IPS-15b (cell line): ENCODE results near the gene NAPEPLD.
"Not testable (repeated sequence)": the region's sequence is repeated elsewhere in the genome, so short reads cannot be mapped to it uniquely, and the experiment has no call there.

Experiments
- H3K27me3 ChIP-seq: one replicate; pipeline ENCODE4 v1.6.1; 2013; ENCODE audit warnings: low read length; ENCODE audit not compliant: control insufficient read depth, insufficient read depth
- H3K36me3 ChIP-seq: one replicate; pipeline ENCODE4 v1.6.1; 2013; ENCODE audit warnings: low read length; ENCODE audit not compliant: control insufficient read depth, insufficient read depth
- H3K4me1 ChIP-seq: one replicate; pipeline ENCODE4 v1.6.1; 2013; ENCODE audit warnings: mild to moderate bottlenecking, low read length; ENCODE audit not compliant: control insufficient read depth, insufficient read depth
- H3K4me3 ChIP-seq: one replicate; pipeline ENCODE4 v1.5.1; 2013; ENCODE audit warnings: low read depth, low read length
- H3K9ac ChIP-seq: one replicate; pipeline ENCODE4 v1.6.1; 2013; ENCODE audit warnings: low read depth, mild to moderate bottlenecking, low read length
- H3K9me3 ChIP-seq: one replicate; pipeline ENCODE4 v1.6.1; 2013; ENCODE audit warnings: mild to moderate bottlenecking, low read length; ENCODE audit not compliant: control insufficient read depth, insufficient read depth

Gene NAPEPLD

DNA sequence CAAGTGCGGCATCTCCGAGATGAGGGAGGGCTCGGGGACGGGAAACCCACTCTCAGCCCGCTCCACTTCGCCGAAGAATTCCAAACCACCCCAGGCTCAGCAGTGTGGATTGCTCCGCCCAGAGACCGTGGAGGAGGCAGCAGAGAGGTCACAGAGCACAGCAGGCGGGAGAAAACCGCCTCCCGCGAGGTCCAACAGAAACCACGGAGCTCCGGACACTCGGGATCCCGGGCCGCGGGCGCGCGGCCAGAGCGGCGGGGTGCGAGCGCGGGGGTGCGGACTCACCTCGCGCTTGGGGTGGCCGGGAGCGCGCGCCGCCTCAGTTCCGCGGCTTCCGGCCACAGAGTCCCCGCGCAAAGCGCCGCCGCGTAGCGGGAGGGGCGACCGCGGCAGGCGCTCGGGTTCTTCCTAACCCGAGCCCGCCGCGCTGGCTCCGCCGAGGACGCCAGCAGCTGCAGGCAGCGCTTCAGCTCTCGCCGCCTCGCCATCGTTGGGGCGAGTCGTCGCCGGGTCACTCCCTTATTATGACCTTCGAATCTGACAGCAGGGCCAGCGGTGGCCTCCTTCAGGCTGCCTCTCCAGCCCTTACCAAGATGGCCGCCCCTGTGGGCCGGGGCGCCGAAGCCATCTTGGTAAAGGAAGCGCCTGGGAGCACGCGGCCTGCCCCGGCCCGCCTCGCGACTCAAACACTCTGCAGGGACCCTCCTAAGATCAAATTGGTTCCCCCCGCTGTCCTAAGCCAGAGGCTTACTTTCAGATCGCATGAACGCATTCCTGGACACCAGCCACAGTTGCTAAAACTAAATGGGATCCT lies at the start of gene NAPEPLD:
Gene NAPEPLD, minus strand, starts transcription at position 106 of the 814 bp plus-strand sequence. CDS start 20,323 bp downstream, outside the sequence.
- Histone ChIP-seq H3K36me3 (no peaks in the 10 kb centered on the region), H3K4me1 (no peaks in the 10 kb centered on the region), H3K27me3 (no peaks in the 10 kb centered on the region), H3K9me3 (no peaks in the 10 kb centered on the region), H3K9ac (peak within 1 kb of the TSS; percentile 95), H3K4me3 (peak within 1 kb of the TSS; percentile 85)

- not testable (repeated sequence) for H3K9me3 ChIP-seq, H3K27me3 ChIP-seq, H3K36me3 ChIP-seq, H3K4me3 ChIP-seq, H3K9ac ChIP-seq, H3K4me1 ChIP-seq
Observed at GRCh38 chr7:103198079-103198478, 49.2 kb upstream of the NAPEPLD start.

DNA sequence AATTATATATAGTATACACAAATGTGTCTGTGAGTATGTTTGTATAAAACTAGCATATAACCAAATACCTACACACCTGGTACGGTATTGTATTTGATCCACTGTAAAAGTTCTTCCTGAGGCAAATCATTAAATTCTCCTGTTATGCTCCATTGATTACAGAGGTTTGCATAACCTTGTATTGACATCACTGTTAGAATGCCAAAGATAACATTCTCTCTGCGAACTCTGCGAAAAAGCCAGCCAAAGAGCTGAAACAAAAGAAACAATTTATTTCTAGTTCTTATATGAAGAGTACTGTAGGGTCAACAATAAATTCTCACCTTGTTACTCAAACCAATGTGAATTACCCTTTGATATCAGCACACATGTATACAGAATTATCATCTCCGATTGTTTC lies 46.5 kb upstream of the NAPEPLD start:
- not testable (repeated sequence) for H3K4me3 ChIP-seq, H3K27me3 ChIP-seq, H3K4me1 ChIP-seq, H3K36me3 ChIP-seq, H3K9ac ChIP-seq, H3K9me3 ChIP-seq

GRCh38 chr7:103172415-103173146 lies 23.7 kb upstream of the NAPEPLD start:
- H3K4me1 ChIP-seq, H3K9me3 ChIP-seq, H3K36me3 ChIP-seq, H3K27me3 ChIP-seq, H3K9ac ChIP-seq, H3K4me3 ChIP-seq: not testable (repeated sequence)

- H3K4me3 ChIP-seq, H3K9me3 ChIP-seq, H3K27me3 ChIP-seq, H3K9ac ChIP-seq, H3K4me1 ChIP-seq, H3K36me3 ChIP-seq: not testable (repeated sequence)
Observed at GRCh38 chr7:103171695-103172414, 23.0 kb upstream of the NAPEPLD start.

DNA sequence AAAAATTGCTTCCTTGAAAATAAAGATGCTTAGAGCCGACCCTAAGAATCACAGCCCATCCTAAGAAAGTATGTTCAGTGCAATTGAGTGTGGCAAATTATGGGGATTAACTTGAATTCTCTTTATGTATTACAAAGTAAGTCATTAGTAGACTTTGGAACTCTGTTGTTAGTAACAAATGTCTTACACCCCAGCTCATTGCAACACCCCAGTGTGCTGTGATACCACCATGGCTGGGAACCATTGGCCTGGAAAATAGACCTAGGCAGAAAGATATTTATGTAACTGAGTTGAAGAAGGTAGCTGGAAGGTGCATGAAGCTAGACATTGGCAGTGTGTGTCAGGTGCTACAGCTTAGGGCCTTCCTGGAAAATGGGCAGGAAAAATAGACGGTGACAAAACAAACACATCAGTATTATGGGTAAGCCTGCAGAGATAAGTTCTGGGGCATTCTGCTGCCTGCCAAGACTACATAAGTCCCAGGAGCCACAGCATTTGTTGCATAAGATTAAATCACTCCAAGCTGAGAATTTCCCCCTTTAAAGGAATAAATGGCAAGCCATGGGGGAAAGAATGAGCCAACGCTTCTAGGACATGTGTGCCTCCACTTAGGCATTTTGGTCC lies 18.1 kb upstream of the NAPEPLD start:
- H3K9ac ChIP-seq = not testable (repeated sequence)

DNA sequence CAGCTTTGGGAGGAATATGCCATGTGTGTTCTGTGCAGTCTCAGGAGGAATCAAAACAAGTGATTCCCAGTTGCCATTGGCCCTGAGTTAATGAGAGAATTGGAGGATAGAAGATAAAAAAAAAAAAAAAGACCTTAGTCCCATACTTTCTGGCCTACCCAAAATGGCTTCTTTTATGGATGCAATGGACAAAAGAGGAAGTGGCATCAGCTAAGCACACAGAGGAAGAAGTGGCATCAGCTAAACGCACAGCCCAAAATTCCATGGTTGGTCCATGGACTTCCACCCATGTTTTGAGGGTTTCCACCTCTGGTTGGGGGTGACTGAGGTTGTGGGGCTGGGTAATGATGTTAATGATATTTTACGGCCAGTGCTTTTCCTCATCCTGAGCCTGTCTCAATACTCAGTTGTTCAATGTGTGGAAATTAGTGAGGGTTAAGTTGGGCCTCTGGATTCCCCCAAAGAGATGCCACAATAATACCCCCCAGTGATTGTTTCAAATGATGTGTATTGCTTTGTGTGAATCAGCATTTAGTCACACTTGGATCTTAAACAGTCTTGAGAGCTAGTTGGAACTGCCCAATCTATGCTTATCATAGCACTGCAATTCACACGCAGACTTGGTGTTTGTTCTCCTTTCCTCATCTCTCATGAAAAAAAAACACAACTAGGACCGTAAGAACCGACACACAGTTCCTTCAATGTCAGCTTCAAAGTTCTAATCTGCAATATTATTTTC lies 14.4 kb upstream of the NAPEPLD start:
- H3K9me3 ChIP-seq, H3K27me3 ChIP-seq, H3K36me3 ChIP-seq, H3K4me1 ChIP-seq, H3K9ac ChIP-seq, H3K4me3 ChIP-seq: not testable (repeated sequence)

More for the DNA sequence above, 18.1 kb upstream of the NAPEPLD start:
- H3K4me3 ChIP-seq, H3K27me3 ChIP-seq, H3K9me3 ChIP-seq, H3K4me1 ChIP-seq, H3K36me3 ChIP-seq: not testable (repeated sequence)

GRCh38 chr7:103162641-103163040 lies 13.7 kb upstream of the NAPEPLD start:
- H3K36me3 ChIP-seq, H3K27me3 ChIP-seq, H3K9ac ChIP-seq, H3K4me1 ChIP-seq, H3K4me3 ChIP-seq, H3K9me3 ChIP-seq: not testable (repeated sequence)

DNA sequence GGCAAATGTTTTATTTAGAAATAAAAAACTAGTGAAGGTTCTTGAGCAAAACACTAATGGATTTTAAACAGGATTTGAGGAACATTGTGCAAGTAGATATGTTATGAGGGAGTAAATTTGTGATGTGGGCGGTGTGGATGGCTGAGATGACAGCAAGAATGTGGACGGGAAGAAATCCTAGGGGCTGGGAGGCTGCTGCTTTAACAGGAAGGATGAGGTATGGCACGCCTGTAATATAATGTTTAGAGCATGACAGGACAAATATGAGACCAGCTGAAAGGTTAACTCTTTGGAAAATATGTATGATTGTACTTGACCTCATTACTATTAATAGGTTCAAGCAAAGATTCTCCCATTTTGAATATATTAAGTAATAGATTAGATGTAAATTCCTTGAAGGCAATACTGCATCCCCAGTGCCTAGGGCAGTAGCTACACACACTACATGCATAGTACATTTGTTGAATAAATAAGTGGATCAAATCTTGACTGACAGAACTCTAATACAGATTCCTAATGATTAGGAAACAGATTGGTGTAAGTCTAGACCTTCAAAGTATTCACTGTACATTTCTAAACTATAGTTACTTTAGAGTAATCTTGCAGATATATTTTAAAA lies 13.2 kb upstream of the NAPEPLD start:
- H3K36me3 ChIP-seq, H3K9me3 ChIP-seq, H3K27me3 ChIP-seq, H3K4me3 ChIP-seq, H3K9ac ChIP-seq, H3K4me1 ChIP-seq: not testable (repeated sequence)

- not testable (repeated sequence) for H3K9ac ChIP-seq, H3K4me3 ChIP-seq, H3K9me3 ChIP-seq, H3K27me3 ChIP-seq, H3K36me3 ChIP-seq, H3K4me1 ChIP-seq
Observed at GRCh38 chr7:103159072-103159471, 10.2 kb upstream of the NAPEPLD start.
